OCI-LY7 (cell line): Measurements from ENCODE around the gene SEPHS2. TPM values are rescaled to one million over a fixed set of nuclear protein-coding genes. Genes with fewer than 3 reads are reported as not detected.
A peak's percentile ranks its signal among the peaks of the same experiment; 100 is the strongest.

Experiments
- BruUV-seq: library from RNA; stranded (reverse); fragments of 400-500 nt; replicated peaks from 2 replicates; lab custom pipeline; 2021; lab: Mats Ljungman, UMichigan
- CTCF ChIA-PET: fragments of 300-600 bp; sonication (Branson Sonifier 250); formaldehyde crosslinking; loops from one replicate; lab custom pipeline; 2022; ENCODE audit warnings: antibody characterized with exemption; ENCODE audit not compliant: unreplicated experiment; lab: Charles Lee
- POLR2A ChIA-PET: fragments of 300-600 bp; sonication (Branson Sonifier 250); formaldehyde crosslinking; loops from one replicate; lab custom pipeline; 2022; ENCODE audit warnings: antibody characterized with exemption; lab: Charles Lee
- DNase-seq: peaks from one replicate; pipeline ENCODE4 v3.0.0-alpha.2; 2015; ENCODE audit warnings: low spot score
- H2AFZ ChIP-seq: fragments of 200-600 bp; sonication (generic), shearing (Covaris generic); 2 replicates; pipeline ENCODE4 v1.6.1; 2014; ENCODE audit warnings: mild to moderate bottlenecking, antibody characterized with exemption, low read length, moderate library complexity
- H3K27ac ChIP-seq: fragments of 200-600 bp; sonication (generic); 2 replicates; pipeline ENCODE4 v1.5.1; 2014; ENCODE audit warnings: mixed run types, low read depth, mild to moderate bottlenecking, moderate library complexity, low read length, inconsistent platforms; ENCODE audit not compliant: poor library complexity, severe bottlenecking
- H3K36me3 ChIP-seq: fragments of 200-600 bp; sonication (generic); 2 replicates; pipeline ENCODE4 v1.6.1; 2014; ENCODE audit warnings: mild to moderate bottlenecking, antibody characterized with exemption, low read length, moderate library complexity, mixed read lengths; ENCODE audit not compliant: insufficient read depth
- H3K4me1 ChIP-seq: fragments of 200-600 bp; sonication (generic); 2 replicates; pipeline ENCODE4 v1.5.1; 2014; ENCODE audit warnings: mild to moderate bottlenecking, low read length; ENCODE audit not compliant: insufficient read depth, poor library complexity, severe bottlenecking
- H3K4me2 ChIP-seq: fragments of 200-600 bp; sonication (generic); 2 replicates; pipeline ENCODE4 v1.6.1; 2014; ENCODE audit warnings: mild to moderate bottlenecking, low read length
- H3K4me3 ChIP-seq: fragments of 200-600 bp; sonication (generic); 2 replicates; pipeline ENCODE4 v1.5.1; 2014; ENCODE audit warnings: mild to moderate bottlenecking, low read depth, low read length; ENCODE audit not compliant: poor library complexity, severe bottlenecking
- H3K79me2 ChIP-seq: fragments of 200-600 bp; sonication (generic); 2 replicates; pipeline ENCODE4 v1.6.1; 2016; ENCODE audit warnings: low read depth, mild to moderate bottlenecking, low read length, moderate library complexity, mixed read lengths; ENCODE audit not compliant: insufficient read depth
- H3K9me2 ChIP-seq: fragments of 200-600 bp; sonication (generic); 2 replicates; pipeline ENCODE4 v1.6.1; 2016; ENCODE audit warnings: mild to moderate bottlenecking, low read length, mixed read lengths; ENCODE audit not compliant: insufficient read depth
- H3K9me3 ChIP-seq: fragments of 200-600 bp; sonication (generic); 2 replicates; pipeline ENCODE4 v1.6.1; 2014; ENCODE audit warnings: mild to moderate bottlenecking, mixed run types, low read length, mixed read lengths
- H4K20me1 ChIP-seq: fragments of 200-600 bp; sonication (generic); 2 replicates; pipeline ENCODE4 v1.6.1; 2014; ENCODE audit warnings: mild to moderate bottlenecking, antibody characterized with exemption, low read length, moderate library complexity, mixed read lengths; ENCODE audit not compliant: insufficient read depth
- CTCF ChIP-seq: fragments of 200-600 bp; sonication (generic); conservative IDR thresholded peaks from 2 replicates; pipeline ENCODE4 v1.5.1; 2014; ENCODE audit warnings: mild to moderate bottlenecking, antibody characterized with exemption, low read length, moderate library complexity, mixed read lengths
- EZH2phosphoT487 ChIP-seq: fragments of 200-600 bp; sonication (generic); IDR thresholded peaks from 2 replicates; pipeline ENCODE4 v1.6.1; 2018; ENCODE audit warnings: low read depth, borderline replicate concordance, mild to moderate bottlenecking, mixed run types, antibody characterized with exemption, low read length, moderate library complexity, mixed read lengths
- intact Hi-C: fragments of 100-400 bp; cut with micrococcal nuclease; formaldehyde crosslinking; loops from one replicate; pipeline ENCODE4 v1.10.0; 2022; ENCODE audit not compliant: unreplicated experiment
- total RNA-seq, 2 experiments: library from RNA; depleted of rRNA in 1 of 2; stranded (reverse); fragments of >200 nt in 1 of 2; shearing (Covaris generic) in 1 of 2; gene quantifications; 2 replicates each; pipeline ENCODE4 v1.2.3, GENCODE V29; 2014 to 2022

Gene SEPHS2
- total RNA-seq, 2 experiments from 2014 or later: 14.4 to 64.2 TPM

DNA sequence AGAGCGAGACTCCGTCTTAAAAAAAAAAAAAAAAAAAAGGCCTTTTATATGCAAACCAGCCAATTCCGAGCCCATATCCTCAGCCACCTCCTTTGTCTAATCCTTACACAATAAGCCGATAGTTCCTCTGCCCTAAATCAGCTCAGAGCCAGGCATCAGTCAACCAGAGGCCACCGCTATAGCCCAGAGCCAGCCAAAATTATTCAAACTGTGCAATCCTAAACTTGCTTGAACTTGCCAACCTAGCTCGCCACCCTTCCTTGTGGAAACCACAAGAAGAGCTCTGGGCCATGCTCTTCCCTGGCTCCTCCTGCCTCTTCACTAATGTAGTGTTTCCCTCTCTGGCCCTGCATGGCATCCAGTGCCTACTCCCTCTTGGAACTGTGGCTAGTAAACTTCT, 44.5 kb upstream of the SEPHS2 start:
- no peak overlapping the region for H3K27ac ChIP-seq
- no peaks in the 10 kb centered on the region for H3K9me2 ChIP-seq
- no peak overlapping the region for H3K4me3 ChIP-seq
- POLR2A ChIA-PET: no interaction called here
- no peaks in the 10 kb centered on the region for H3K4me1 ChIP-seq
- no peaks in the 10 kb centered on the region for H3K9me3 ChIP-seq
- no peak overlapping the region for H2AFZ ChIP-seq
- TSS peak; percentile 63 for BruUV-seq
- no peak for DNase-seq
- CTCF ChIA-PET: no interaction called here
- H3K36me3 ChIP-seq: peaks cover 88% of the 10 kb centered on the region
- intact Hi-C loops: no loop called here
- H4K20me1 ChIP-seq: no peaks in the 10 kb centered on the region
- no peaks in the 10 kb centered on the region for H3K79me2 ChIP-seq
- no peak for TF ChIP-seq EZH2phosphoT487
- no peak for TF ChIP-seq CTCF
- H3K4me2 ChIP-seq: no peak overlapping the region

- no peaks in the 10 kb centered on the region for H4K20me1 ChIP-seq
- TF ChIP-seq CTCF (no peak), EZH2phosphoT487 (no peak)
- H3K9me3 ChIP-seq: no peaks in the 10 kb centered on the region
- H3K9me2 ChIP-seq: no peaks in the 10 kb centered on the region
- H3K4me1 ChIP-seq: no peaks in the 10 kb centered on the region
- peaks cover 80% of the 10 kb centered on the region for H3K36me3 ChIP-seq
- no peak overlapping the region for H3K4me3 ChIP-seq
- no peak overlapping the region for H2AFZ ChIP-seq
- no TSS peak for BruUV-seq
- no peak overlapping the region for H3K4me2 ChIP-seq
- no peaks in the 10 kb centered on the region for H3K79me2 ChIP-seq
- H3K27ac ChIP-seq: no peak overlapping the region
- DNase-seq: no peak
- CTCF ChIA-PET: no interaction called here
- POLR2A ChIA-PET: interaction anchor here (0.7 kb wide), 1 partner anchor 33 kb away, joined by 4 read pairs; no protein-coding TSS in a partner anchor
- intact Hi-C loops: no loop called here
Observed at GRCh38 chr16:30488764-30489605, 43.3 kb upstream of the SEPHS2 start.

DNA sequence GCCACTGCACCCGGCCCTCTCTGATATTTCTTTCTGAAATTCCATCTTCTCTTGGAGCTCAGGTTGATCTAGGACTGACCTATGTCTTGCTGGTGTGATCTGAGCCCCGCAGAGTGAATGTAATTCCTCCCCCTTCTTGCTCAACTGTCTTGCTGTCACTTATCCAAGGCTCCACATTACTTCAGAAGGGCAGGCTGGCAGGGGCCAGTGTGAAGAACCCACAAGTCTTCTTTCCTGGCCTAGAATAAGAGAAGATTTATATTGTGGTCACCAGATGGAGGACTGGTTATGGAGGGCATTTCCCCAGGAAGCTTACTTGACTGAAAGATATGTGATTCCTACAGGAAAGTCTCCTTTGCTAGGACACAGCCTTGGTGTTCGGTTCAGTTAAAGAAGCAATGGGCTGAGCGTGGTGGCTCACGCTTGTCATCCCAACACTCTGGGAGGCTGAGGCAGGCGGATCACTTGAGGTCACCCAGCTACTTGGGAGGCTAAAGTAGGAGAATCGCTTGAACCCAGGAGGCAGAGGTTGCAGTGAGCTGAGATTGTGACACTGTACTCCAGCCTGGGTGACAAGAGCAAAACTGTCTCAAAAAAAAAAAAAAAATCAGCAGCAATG, 40.3 kb upstream of the SEPHS2 start:
- BruUV-seq: no TSS peak
- H3K79me2 ChIP-seq: no peaks in the 10 kb centered on the region
- H3K4me2 ChIP-seq: no peak overlapping the region
- DNase-seq: no peak
- ChIA-PET CTCF (no interaction called here), POLR2A (interaction anchor here (0.5 kb wide), 1 partner anchor 199 kb away, joined by 5 read pairs; no protein-coding TSS in a partner anchor)
- H3K9me2 ChIP-seq: no peaks in the 10 kb centered on the region
- TF ChIP-seq CTCF (no peak), EZH2phosphoT487 (no peak)
- intact Hi-C loops: no loop called here
- H3K4me1 ChIP-seq: no peaks in the 10 kb centered on the region
- no peaks in the 10 kb centered on the region for H4K20me1 ChIP-seq
- no peaks in the 10 kb centered on the region for H3K9me3 ChIP-seq
- H3K27ac ChIP-seq: no peak overlapping the region
- H2AFZ ChIP-seq: no peak overlapping the region
- peaks cover 89% of the 10 kb centered on the region for H3K36me3 ChIP-seq
- H3K4me3 ChIP-seq: no peak overlapping the region
